Measurements from ENCODE around the gene HLF.

DNA sequence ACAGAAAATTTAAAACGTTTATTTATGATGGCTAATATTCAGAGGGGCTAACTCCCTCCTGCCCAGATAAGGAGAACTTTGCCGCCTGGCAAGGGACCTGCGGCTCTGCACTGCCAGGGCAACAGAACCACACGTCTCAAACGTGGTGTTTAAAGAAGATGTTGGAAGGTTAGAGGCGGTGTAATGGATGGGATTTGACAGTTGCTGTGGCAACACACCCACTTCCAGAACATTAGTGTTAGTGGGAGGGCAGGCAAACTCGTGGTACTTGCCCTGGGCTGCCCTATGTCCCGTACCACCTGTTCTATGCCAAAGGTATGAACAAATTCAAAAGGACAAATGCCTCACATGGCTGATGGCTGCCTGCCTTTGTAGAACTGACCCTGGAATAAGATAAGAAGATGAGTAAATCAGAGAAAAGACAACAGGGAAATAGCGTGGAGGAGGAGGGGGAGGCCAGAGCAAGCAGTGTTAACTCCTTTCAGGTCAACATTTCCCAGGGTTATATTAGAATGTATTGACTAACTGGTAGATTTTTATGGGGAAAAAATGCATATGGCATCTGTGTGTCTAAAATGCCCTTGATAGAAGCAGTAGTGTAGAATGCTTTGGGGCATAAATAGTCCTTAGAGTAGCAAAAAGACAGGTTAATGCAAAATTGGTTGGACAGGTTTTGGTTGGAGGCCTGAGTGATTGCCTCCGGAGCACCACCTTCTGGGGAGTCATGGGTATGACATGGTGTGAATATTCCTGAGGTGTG, 30.8 kb downstream of the HLF start:
- TF ChIP-seq, protein P1, sequence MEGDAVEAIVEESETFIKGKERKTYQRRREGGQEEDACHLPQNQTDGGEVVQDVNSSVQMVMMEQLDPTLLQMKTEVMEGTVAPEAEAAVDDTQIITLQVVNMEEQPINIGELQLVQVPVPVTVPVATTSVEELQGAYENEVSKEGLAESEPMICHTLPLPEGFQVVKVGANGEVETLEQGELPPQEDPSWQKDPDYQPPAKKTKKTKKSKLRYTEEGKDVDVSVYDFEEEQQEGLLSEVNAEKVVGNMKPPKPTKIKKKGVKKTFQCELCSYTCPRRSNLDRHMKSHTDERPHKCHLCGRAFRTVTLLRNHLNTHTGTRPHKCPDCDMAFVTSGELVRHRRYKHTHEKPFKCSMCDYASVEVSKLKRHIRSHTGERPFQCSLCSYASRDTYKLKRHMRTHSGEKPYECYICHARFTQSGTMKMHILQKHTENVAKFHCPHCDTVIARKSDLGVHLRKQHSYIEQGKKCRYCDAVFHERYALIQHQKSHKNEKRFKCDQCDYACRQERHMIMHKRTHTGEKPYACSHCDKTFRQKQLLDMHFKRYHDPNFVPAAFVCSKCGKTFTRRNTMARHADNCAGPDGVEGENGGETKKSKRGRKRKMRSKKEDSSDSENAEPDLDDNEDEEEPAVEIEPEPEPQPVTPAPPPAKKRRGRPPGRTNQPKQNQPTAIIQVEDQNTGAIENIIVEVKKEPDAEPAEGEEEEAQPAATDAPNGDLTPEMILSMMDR (IDR thresholded peaks at IDR 0.05; ENCODE audit: insufficient read depth, low read length): peak; percentile 66
- TF ChIP-seq, protein P2, sequence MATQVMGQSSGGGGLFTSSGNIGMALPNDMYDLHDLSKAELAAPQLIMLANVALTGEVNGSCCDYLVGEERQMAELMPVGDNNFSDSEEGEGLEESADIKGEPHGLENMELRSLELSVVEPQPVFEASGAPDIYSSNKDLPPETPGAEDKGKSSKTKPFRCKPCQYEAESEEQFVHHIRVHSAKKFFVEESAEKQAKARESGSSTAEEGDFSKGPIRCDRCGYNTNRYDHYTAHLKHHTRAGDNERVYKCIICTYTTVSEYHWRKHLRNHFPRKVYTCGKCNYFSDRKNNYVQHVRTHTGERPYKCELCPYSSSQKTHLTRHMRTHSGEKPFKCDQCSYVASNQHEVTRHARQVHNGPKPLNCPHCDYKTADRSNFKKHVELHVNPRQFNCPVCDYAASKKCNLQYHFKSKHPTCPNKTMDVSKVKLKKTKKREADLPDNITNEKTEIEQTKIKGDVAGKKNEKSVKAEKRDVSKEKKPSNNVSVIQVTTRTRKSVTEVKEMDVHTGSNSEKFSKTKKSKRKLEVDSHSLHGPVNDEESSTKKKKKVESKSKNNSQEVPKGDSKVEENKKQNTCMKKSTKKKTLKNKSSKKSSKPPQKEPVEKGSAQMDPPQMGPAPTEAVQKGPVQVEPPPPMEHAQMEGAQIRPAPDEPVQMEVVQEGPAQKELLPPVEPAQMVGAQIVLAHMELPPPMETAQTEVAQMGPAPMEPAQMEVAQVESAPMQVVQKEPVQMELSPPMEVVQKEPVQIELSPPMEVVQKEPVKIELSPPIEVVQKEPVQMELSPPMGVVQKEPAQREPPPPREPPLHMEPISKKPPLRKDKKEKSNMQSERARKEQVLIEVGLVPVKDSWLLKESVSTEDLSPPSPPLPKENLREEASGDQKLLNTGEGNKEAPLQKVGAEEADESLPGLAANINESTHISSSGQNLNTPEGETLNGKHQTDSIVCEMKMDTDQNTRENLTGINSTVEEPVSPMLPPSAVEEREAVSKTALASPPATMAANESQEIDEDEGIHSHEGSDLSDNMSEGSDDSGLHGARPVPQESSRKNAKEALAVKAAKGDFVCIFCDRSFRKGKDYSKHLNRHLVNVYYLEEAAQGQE (IDR thresholded peaks at IDR 0.05; ENCODE audit: insufficient replicate concordance, low read depth): no peak
- TF ChIP-seq GABPA (IDR thresholded peaks at IDR 0.05; ENCODE audit: low read depth): no peak
- no peak for TF ChIP-seq POLR2AphosphoS5 (IDR thresholded peaks at IDR 0.05; ENCODE audit: low read depth)
